Measurements from ENCODE around the gene FAM98C.

The FAM98C gene

DNA sequence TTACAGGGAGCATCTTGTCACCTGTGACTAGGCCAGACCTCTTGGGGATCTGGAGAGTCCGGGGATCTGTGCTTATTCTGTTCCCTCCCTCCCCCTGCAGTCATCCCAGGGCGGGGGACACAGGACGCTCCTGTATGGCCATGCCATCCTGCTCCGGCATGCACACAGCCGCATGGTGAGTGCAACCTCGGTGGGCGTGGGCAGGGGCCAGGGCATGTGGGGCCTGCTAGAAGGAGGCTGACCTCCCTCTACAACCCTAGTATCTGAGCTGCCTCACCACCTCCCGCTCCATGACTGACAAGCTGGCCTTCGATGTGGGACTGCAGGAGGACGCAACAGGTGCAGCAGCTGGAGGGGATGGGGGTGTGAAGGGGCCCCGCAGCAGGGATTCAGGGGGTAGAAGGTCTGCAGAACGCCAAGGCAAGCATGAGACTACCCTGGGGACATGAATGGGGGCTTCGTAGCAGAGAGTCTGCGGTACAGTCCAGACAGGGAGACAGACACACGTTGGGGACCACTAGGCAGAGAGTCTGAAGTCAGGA, 40.6 kb downstream of the FAM98C start:
- WGBS, 2 experiments (ENCODE audit: insufficient coverage in 2 of 2): 87 to 94% methylated on average over 7 to 13 of the region's 15 CpGs
- H3K36me3 ChIP-seq (ENCODE audit: control insufficient read depth, insufficient read depth, low read length): no peaks in the 10 kb centered on the region
- no peak overlapping the region for H3K27ac ChIP-seq (ENCODE audit: low read depth, low read length, severe bottlenecking)
- no peak overlapping the region for H3K4me3 ChIP-seq (ENCODE audit: extremely low read depth, insufficient read depth, low read length, poor library complexity, severe bottlenecking)
- no peaks in the 10 kb centered on the region for H3K4me1 ChIP-seq (ENCODE audit: control insufficient read depth, insufficient read depth, low read length, poor library complexity, severe bottlenecking)
- no peaks in the 10 kb centered on the region for H3K9me3 ChIP-seq (ENCODE audit: control insufficient read depth, low read length)

DNA sequence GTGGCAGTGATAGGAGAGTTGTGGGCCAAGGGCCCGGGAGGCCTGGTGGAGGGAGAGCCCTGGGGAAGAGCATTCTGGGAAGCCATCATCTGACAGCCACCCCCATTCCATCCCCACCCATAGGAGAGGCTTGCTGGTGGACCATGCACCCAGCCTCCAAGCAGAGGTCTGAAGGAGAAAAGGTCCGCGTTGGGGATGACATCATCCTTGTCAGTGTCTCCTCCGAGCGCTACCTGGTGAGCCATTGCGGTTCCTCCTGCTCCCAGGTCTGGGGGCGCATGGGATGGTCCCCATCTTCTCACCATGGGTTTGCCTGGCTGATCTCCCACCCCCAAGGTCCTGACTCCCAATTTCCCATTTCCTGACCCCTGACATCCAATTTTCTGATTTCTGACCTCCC, 41.1 kb downstream of the FAM98C start:
- Histone ChIP-seq H3K4me3 (ENCODE audit: extremely low read depth, insufficient read depth, low read length, poor library complexity, severe bottlenecking) (no peak overlapping the region), H3K36me3 (ENCODE audit: control insufficient read depth, insufficient read depth, low read length) (no peaks in the 10 kb centered on the region), H3K9me3 (ENCODE audit: control insufficient read depth, low read length) (no peaks in the 10 kb centered on the region), H3K27ac (ENCODE audit: low read depth, low read length, severe bottlenecking) (no peak overlapping the region), H3K4me1 (ENCODE audit: control insufficient read depth, insufficient read depth, low read length, poor library complexity, severe bottlenecking) (no peaks in the 10 kb centered on the region)
- WGBS, 2 experiments (ENCODE audit: insufficient coverage in 2 of 2): 93 to 94% methylated on average over 6 of the region's 7 CpGs

DNA sequence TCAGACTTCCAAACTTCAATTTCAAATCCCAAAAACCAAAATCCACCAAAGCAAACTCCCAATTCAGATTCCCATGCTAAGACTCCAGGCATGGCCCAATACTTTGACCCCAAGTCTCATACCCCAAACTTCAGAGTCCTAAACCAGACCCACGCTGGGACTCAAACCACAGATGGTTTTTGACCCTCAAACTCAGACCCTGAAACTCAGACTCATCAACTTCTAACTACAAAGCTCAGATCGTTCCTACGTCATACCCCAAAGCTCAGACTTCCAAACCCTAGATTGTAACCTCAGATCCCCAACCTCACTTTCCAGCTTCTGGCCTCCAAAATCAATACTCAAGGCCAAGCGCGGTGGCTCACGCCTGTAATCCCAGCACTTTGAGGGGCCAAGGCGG, 42.5 kb downstream of the FAM98C start:
- no peaks in the 10 kb centered on the region for H3K4me1 ChIP-seq (ENCODE audit: control insufficient read depth, insufficient read depth, low read length, poor library complexity, severe bottlenecking)
- no peak overlapping the region for H3K4me3 ChIP-seq (ENCODE audit: extremely low read depth, insufficient read depth, low read length, poor library complexity, severe bottlenecking)
- H3K36me3 ChIP-seq (ENCODE audit: control insufficient read depth, insufficient read depth, low read length): no peaks in the 10 kb centered on the region
- H3K9me3 ChIP-seq (ENCODE audit: control insufficient read depth, low read length): no peaks in the 10 kb centered on the region
- H3K27ac ChIP-seq (ENCODE audit: low read depth, low read length, severe bottlenecking): no peak overlapping the region
- 93 to 95% methylated on average over 6 to 7 of the region's 7 CpGs for WGBS, 2 experiments (ENCODE audit: insufficient coverage in 2 of 2)

DNA sequence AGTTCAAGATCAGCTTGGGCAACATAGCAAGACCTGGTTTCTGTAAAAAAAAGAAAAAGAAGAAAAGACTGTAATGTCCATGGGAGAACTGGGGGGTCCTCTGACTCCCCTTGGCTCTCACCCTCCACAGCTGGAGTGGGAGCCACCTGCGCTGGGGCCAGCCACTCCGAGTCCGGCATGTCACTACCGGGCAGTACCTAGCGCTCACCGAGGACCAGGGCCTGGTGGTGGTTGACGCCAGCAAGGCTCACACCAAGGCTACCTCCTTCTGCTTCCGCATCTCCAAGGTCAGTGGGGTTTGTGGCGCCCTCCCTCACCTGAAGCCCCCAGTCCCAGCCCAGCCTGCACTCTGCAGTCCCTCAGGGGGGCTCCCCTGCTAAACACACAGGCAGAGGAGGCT, 45.3 kb downstream of the FAM98C start:
- Histone ChIP-seq H3K36me3 (ENCODE audit: control insufficient read depth, insufficient read depth, low read length) (no peaks in the 10 kb centered on the region), H3K4me1 (ENCODE audit: control insufficient read depth, insufficient read depth, low read length, poor library complexity, severe bottlenecking) (no peaks in the 10 kb centered on the region), H3K27ac (ENCODE audit: low read depth, low read length, severe bottlenecking) (no peak overlapping the region), H3K4me3 (ENCODE audit: extremely low read depth, insufficient read depth, low read length, poor library complexity, severe bottlenecking) (no peak overlapping the region), H3K9me3 (ENCODE audit: control insufficient read depth, low read length) (no peaks in the 10 kb centered on the region)
- 92 to 98% methylated on average over 8 to 9 of the region's 9 CpGs for WGBS, 2 experiments (ENCODE audit: insufficient coverage in 2 of 2)

DNA sequence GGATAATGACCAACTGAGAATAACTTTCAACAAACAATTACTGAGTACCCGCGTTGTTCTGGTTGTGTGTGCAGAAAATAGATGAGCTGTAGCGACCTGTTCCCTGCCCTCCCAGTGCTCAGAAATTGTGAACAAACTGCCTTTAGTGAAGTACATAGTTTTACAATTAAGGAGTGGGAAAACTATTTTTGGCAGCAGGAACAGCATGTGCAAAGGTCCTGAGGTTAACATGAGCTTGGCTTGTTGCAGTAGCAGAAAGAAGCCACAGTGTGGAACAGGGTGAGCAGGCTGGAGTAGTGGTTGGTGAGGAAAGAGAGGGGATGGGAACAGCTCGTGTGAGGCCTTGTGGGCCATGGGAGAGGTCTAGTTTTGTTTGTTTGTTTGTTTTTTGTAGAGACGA, 46.6 kb downstream of the FAM98C start:
- Histone ChIP-seq H3K36me3 (ENCODE audit: control insufficient read depth, insufficient read depth, low read length) (no peaks in the 10 kb centered on the region), H3K4me1 (ENCODE audit: control insufficient read depth, insufficient read depth, low read length, poor library complexity, severe bottlenecking) (no peaks in the 10 kb centered on the region), H3K27ac (ENCODE audit: low read depth, low read length, severe bottlenecking) (no peak overlapping the region), H3K9me3 (ENCODE audit: control insufficient read depth, low read length) (no peaks in the 10 kb centered on the region), H3K4me3 (ENCODE audit: extremely low read depth, insufficient read depth, low read length, poor library complexity, severe bottlenecking) (no peak overlapping the region)
- WGBS, 2 experiments (ENCODE audit: insufficient coverage in 2 of 2): 67% methylated on average over 2 of the region's 5 CpGs; no CpG with 5 or more reads in 1 of the 2 experiments

DNA sequence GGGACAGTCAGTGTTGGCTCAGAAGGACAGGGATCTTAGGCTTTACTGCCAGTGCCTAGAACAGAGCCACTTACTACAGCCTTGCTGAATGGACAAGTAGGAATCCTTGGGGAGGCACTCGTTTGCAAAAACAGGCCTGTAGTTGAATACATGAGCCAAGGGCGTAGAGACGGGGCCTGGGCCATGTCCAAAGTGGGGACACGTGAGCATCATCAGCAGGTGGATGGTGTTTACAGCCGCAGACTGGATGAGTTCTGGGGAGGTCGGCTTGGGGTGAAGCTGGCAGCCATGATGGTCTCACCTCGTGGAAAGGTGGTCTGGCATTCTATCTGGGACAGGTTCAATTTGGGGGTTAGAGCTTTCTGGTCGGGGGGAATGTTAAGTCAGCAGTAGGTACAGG, 48.1 kb downstream of the FAM98C start:
- 87 to 94% methylated on average over 6 to 8 of the region's 8 CpGs for WGBS, 2 experiments (ENCODE audit: insufficient coverage in 2 of 2)
- Histone ChIP-seq H3K9me3 (ENCODE audit: control insufficient read depth, low read length) (no peaks in the 10 kb centered on the region), H3K4me3 (ENCODE audit: extremely low read depth, insufficient read depth, low read length, poor library complexity, severe bottlenecking) (no peak overlapping the region)

DNA sequence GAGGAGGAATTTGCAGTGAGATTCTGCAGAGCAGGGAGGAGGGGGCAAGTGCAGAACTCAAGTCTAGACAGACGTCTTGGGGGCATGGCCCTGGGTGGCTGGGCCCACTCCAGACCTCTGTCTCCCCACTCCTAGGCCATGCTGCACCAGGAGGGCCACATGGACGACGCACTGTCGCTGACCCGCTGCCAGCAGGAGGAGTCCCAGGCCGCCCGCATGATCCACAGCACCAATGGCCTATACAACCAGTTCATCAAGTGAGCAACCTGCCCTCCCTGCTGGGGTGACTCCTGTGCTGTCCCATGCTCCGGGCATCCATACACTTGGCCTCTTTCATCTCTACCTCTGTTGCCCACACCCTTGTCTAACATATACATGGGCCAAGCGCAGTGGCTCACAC, 48.7 kb downstream of the FAM98C start:
- 95 to 96% methylated on average over 7 to 8 of the region's 9 CpGs for WGBS, 2 experiments (ENCODE audit: insufficient coverage in 2 of 2)
- H3K9me3 ChIP-seq (ENCODE audit: control insufficient read depth, low read length): no peaks in the 10 kb centered on the region

More for the DNA sequence above, 48.1 kb downstream of the FAM98C start:
- Histone ChIP-seq H3K4me1 (ENCODE audit: control insufficient read depth, insufficient read depth, low read length, poor library complexity, severe bottlenecking) (no peaks in the 10 kb centered on the region), H3K27ac (ENCODE audit: low read depth, low read length, severe bottlenecking) (no peak overlapping the region), H3K36me3 (ENCODE audit: control insufficient read depth, insufficient read depth, low read length) (no peaks in the 10 kb centered on the region)

DNA sequence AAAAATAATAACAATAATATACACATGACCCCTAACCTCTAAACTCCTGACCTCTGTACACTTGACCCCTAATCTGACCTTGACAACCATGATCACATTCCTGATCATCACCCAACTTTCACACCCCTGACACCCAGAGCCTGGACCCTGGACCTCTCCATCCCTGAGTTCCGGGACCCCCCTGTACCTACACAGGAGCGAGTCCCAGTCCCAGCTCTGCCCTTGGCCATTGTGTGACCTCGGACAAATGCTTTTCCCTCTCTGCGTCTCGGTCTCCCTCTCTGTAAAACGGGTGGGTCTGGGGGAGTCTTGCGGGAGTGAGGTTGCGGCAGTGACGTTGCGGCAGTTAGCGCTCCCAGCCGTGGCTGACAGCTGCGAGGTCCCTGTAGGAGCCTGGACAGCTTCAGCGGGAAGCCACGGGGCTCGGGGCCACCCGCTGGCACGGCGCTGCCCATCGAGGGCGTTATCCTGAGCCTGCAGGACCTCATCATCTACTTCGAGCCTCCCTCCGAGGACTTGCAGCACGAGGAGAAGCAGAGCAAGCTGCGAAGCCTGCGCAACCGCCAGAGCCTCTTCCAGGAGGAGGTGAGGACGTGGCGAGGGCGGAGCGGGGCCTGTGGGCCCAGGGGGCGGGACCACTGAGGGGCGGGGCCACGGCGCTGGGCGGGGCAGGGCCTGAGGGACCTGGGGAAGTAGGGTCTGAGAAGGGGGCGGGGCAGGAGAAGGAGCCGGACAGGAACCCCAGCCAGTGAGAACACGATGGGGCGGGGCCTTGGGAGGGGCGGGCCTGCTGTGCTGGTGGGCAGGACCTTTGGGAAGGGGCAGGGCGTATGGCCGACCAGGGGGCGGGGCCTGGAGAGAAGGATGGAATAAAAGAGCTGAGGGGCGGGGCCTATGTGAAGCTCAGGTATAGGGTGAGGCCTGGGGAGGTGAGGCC, 49.8 kb downstream of the FAM98C start:
- Histone ChIP-seq H3K27ac (ENCODE audit: low read depth, low read length, severe bottlenecking) (no peak overlapping the region), H3K4me3 (ENCODE audit: extremely low read depth, insufficient read depth, low read length, poor library complexity, severe bottlenecking) (no peak overlapping the region), H3K4me1 (ENCODE audit: control insufficient read depth, insufficient read depth, low read length, poor library complexity, severe bottlenecking) (no peaks in the 10 kb centered on the region), H3K36me3 (ENCODE audit: control insufficient read depth, insufficient read depth, low read length) (no peaks in the 10 kb centered on the region), H3K9me3 (ENCODE audit: control insufficient read depth, low read length) (no peaks in the 10 kb centered on the region)
- WGBS, 2 experiments (ENCODE audit: insufficient coverage in 2 of 2): 88 to 91% methylated on average over 39 to 45 of the region's 45 CpGs

More for the DNA sequence above, 48.7 kb downstream of the FAM98C start:
- Histone ChIP-seq H3K4me3 (ENCODE audit: extremely low read depth, insufficient read depth, low read length, poor library complexity, severe bottlenecking) (no peak overlapping the region), H3K36me3 (ENCODE audit: control insufficient read depth, insufficient read depth, low read length) (no peaks in the 10 kb centered on the region), H3K4me1 (ENCODE audit: control insufficient read depth, insufficient read depth, low read length, poor library complexity, severe bottlenecking) (no peaks in the 10 kb centered on the region), H3K27ac (ENCODE audit: low read depth, low read length, severe bottlenecking) (no peak overlapping the region)

DNA sequence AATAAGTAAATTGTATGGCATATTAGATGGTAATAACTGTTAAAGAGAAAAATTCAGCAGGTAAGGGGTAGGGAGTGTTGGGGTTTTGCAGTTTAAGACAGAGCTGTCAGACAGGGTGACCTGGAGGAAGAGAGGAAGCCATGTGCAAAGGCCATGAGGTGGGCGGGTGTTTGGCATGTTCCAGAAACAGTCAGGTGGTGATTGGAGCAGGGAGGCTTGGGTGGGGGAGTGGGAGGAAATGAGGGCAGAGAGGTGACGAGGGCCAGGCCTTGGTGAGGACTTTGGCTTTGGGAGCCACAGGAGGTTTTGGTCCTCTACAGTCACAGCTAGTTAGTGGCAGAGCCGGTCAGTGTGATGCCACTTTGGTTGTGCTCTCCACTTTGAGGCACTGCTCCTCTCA, 50.7 kb downstream of the FAM98C start:
- no peaks in the 10 kb centered on the region for H3K4me1 ChIP-seq (ENCODE audit: control insufficient read depth, insufficient read depth, low read length, poor library complexity, severe bottlenecking)
- 95 to 98% methylated on average over 3 of the region's 3 CpGs for WGBS, 2 experiments (ENCODE audit: insufficient coverage in 2 of 2)
- no peak overlapping the region for H3K4me3 ChIP-seq (ENCODE audit: extremely low read depth, insufficient read depth, low read length, poor library complexity, severe bottlenecking)
- H3K36me3 ChIP-seq (ENCODE audit: control insufficient read depth, insufficient read depth, low read length): no peaks in the 10 kb centered on the region
- no peaks in the 10 kb centered on the region for H3K9me3 ChIP-seq (ENCODE audit: control insufficient read depth, low read length)
- no peak overlapping the region for H3K27ac ChIP-seq (ENCODE audit: low read depth, low read length, severe bottlenecking)

DNA sequence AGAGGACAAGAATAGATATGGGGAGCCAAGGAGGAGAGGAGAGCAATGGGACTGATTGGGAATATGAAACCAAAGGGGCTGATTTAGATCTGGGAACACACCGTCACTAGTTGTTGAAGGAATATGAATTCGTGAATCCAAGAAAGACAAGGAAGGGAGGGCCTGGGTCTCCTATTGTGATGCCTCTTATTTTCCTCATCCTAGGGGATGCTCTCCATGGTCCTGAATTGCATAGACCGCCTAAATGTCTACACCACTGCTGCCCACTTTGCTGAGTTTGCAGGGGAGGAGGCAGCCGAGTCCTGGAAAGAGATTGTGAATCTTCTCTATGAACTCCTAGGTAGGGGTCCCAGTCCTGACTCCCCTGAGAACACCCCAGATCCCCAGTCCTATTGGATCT, 52.1 kb downstream of the FAM98C start:
- Histone ChIP-seq H3K4me1 (ENCODE audit: control insufficient read depth, insufficient read depth, low read length, poor library complexity, severe bottlenecking) (no peaks in the 10 kb centered on the region), H3K36me3 (ENCODE audit: control insufficient read depth, insufficient read depth, low read length) (no peaks in the 10 kb centered on the region), H3K9me3 (ENCODE audit: control insufficient read depth, low read length) (no peaks in the 10 kb centered on the region), H3K4me3 (ENCODE audit: extremely low read depth, insufficient read depth, low read length, poor library complexity, severe bottlenecking) (no peak overlapping the region), H3K27ac (ENCODE audit: low read depth, low read length, severe bottlenecking) (no peak overlapping the region)
- 70 to 79% methylated on average over 2 to 3 of the region's 4 CpGs for WGBS, 2 experiments (ENCODE audit: insufficient coverage in 2 of 2)

DNA sequence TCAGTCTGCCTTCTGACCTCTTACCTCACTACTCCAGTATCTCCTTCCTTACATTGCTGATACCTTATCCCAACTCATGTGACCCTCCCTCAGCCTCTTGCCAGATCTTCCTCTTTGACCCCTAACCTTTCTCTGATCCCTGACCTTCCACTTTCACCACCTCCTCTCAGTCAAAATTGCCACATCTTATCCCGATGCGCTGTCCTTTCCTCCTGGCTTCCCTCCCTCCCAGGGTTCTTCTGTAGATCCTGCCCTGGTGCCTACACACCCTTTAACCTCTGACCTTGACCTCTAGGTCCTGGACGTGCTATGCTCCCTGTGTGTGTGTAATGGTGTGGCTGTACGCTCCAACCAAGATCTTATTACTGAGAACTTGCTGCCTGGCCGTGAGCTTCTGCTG, 54.3 kb downstream of the FAM98C start:
- no peak overlapping the region for H3K27ac ChIP-seq (ENCODE audit: low read depth, low read length, severe bottlenecking)
- 74 to 97% methylated on average over 3 of the region's 5 CpGs for WGBS, 2 experiments (ENCODE audit: insufficient coverage in 2 of 2)

More for the DNA sequence above, 54.3 kb downstream of the FAM98C start:
- H3K36me3 ChIP-seq (ENCODE audit: control insufficient read depth, insufficient read depth, low read length): no peaks in the 10 kb centered on the region
- no peaks in the 10 kb centered on the region for H3K9me3 ChIP-seq (ENCODE audit: control insufficient read depth, low read length)
- H3K4me3 ChIP-seq (ENCODE audit: extremely low read depth, insufficient read depth, low read length, poor library complexity, severe bottlenecking): no peak overlapping the region
- no peaks in the 10 kb centered on the region for H3K4me1 ChIP-seq (ENCODE audit: control insufficient read depth, insufficient read depth, low read length, poor library complexity, severe bottlenecking)

Data from mesodermal cell (in vitro differentiated cells).